Peyer's patch (tissue), 4 donors: ENCODE data around the gene TRMT1L.

Experiments used
- CTCF ChIP-seq, 6 experiments: fragments of 450-650 bp in 4 of 6; fragments of 200-600 bp in 2 of 6; sonication (generic) in 1 of 6; IDR thresholded peaks; one replicate each; pipeline ENCODE4 v1.5.1; 2017 to 2019; ENCODE audit warnings: antibody characterized with exemption in 6 of 6, mild to moderate bottlenecking in 3 of 6, moderate library complexity in 1 of 6
- POLR2A ChIP-seq, 2 donors: fragments of 450-650 bp; IDR thresholded peaks; one replicate each; pipeline ENCODE4 v1.5.1; 2017; ENCODE audit warnings: antibody characterized with exemption in 2 of 2, mild to moderate bottlenecking in 2 of 2, moderate library complexity in 2 of 2

DNA sequence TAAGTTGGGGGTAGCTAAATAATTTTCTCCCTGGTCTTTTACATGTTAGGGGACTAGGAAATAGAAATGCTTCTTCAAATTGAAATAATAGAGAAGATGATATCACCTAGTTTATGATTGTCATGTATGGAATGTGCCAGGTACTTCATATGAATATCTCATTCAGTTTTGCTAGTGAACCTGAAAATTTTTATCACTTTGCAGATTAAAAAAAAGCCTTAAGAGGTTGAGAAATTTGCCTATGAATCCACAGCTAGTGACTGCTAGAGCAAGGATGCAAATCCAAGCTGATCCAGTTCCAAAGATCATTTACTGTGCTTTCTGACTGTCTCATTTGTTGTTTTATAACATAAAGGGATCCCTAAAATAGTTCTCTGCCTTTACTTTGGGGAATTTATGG lies 86.7 kb downstream of the TRMT1L start:
- TF ChIP-seq CTCF (IDR thresholded peaks at IDR 0.05) (no peak), POLR2A (IDR thresholded peaks at IDR 0.05) (no peak)
